Mesenchymal stem cell (in vitro differentiated cells and primary cell): ENCODE results near the gene FCGBP.
"Not testable (repeated sequence)": the region's sequence is repeated elsewhere in the genome, so short reads cannot be mapped to it uniquely, and the experiment has no call there.

ENCODE experiments used
- DNase-seq: peaks from one replicate; pipeline ENCODE4 v3.0.0-alpha.2; 2013
- H2AFZ ChIP-seq: one replicate; pipeline ENCODE4 v1.6.1; 2013; ENCODE audit warnings: low read depth, mild to moderate bottlenecking, control low read depth, inconsistent platforms, low read length, moderate library complexity
- H2AK5ac ChIP-seq: 2 replicates; pipeline ENCODE4 v1.6.1; 2013; ENCODE audit warnings: low read length, moderate library complexity, mild to moderate bottlenecking, inconsistent platforms; ENCODE audit not compliant: severe bottlenecking
- H2BK120ac ChIP-seq: one replicate; pipeline ENCODE4 v1.6.1; 2013; ENCODE audit warnings: low read depth, mild to moderate bottlenecking, inconsistent platforms, low read length, moderate library complexity
- H2BK12ac ChIP-seq, 2 experiments: one replicate each; pipeline ENCODE4 v1.6.1; 2013; ENCODE audit warnings: inconsistent platforms in 2 of 2, low read length in 2 of 2, mild to moderate bottlenecking in 2 of 2, moderate library complexity in 2 of 2, control low read depth in 1 of 2
- H2BK15ac ChIP-seq: one replicate; pipeline ENCODE4 v1.6.1; 2013; ENCODE audit warnings: mild to moderate bottlenecking, low read depth, inconsistent platforms; ENCODE audit not compliant: poor library complexity, severe bottlenecking
- H2BK5ac ChIP-seq: 2 replicates; pipeline ENCODE4 v1.6.1; 2013; ENCODE audit warnings: low read depth, mild to moderate bottlenecking, low read length, control low read depth, inconsistent platforms; ENCODE audit not compliant: poor library complexity, severe bottlenecking
- H3K14ac ChIP-seq, 2 experiments: one replicate each; pipeline ENCODE4 v1.6.1; 2013; ENCODE audit warnings: inconsistent platforms in 2 of 2, low read length in 2 of 2, control low read depth in 1 of 2, mild to moderate bottlenecking in 1 of 2, moderate library complexity in 1 of 2
- H3K18ac ChIP-seq, 2 experiments: one replicate each; pipeline ENCODE4 v1.6.1; 2013; ENCODE audit warnings: inconsistent platforms in 2 of 2, low read length in 2 of 2, control low read depth in 1 of 2, low read depth in 1 of 2, mild to moderate bottlenecking in 1 of 2
- H3K23ac ChIP-seq, 2 experiments: one replicate each; pipeline ENCODE4 v1.6.1; 2013; ENCODE audit warnings: inconsistent platforms in 2 of 2, low read length in 2 of 2, mild to moderate bottlenecking in 2 of 2, moderate library complexity in 2 of 2, control low read depth in 1 of 2
- H3K27ac ChIP-seq: 2 replicates; pipeline ENCODE4 v1.5.1; 2013; ENCODE audit warnings: mild to moderate bottlenecking, moderate library complexity, low read length, control low read depth, inconsistent platforms; ENCODE audit not compliant: poor library complexity, severe bottlenecking
- H3K27me3 ChIP-seq, 2 experiments: 2 replicates each; pipeline versions ENCODE4 v1.6.1 to v1.7.0; 2013; ENCODE audit warnings: low read length in 2 of 2, mild to moderate bottlenecking in 2 of 2, moderate library complexity in 2 of 2, control low read depth in 1 of 2, inconsistent platforms in 1 of 2; ENCODE audit not compliant: control insufficient read depth in 1 of 2, insufficient read depth in 1 of 2
- H3K36me3 ChIP-seq, 2 experiments: 2 replicates each; pipeline versions ENCODE4 v1.6.1 to v1.7.0; 2013; ENCODE audit warnings: low read length in 2 of 2, control low read depth in 1 of 2, inconsistent platforms in 1 of 2, low read depth in 1 of 2, mild to moderate bottlenecking in 1 of 2; ENCODE audit not compliant: insufficient read depth in 2 of 2, control insufficient read depth in 1 of 2
- H3K4ac ChIP-seq, 2 experiments: one replicate each; pipeline ENCODE4 v1.6.1; 2013; ENCODE audit warnings: inconsistent platforms in 2 of 2, low read length in 2 of 2, mild to moderate bottlenecking in 2 of 2, moderate library complexity in 2 of 2, control low read depth in 1 of 2, low read depth in 1 of 2
- H3K4me1 ChIP-seq: 2 replicates; pipeline ENCODE4 v1.6.1; 2013; ENCODE audit warnings: low read depth, low read length, control low read depth; ENCODE audit not compliant: control insufficient read depth, insufficient read depth
- H3K4me2 ChIP-seq: 2 replicates; pipeline ENCODE4 v1.6.1; 2013; ENCODE audit warnings: low read length, mild to moderate bottlenecking, inconsistent platforms; ENCODE audit not compliant: poor library complexity, severe bottlenecking
- H3K4me3 ChIP-seq, 2 experiments: 2 replicates each; pipeline versions ENCODE4 v1.5.1 to v1.7.0; 2013; ENCODE audit warnings: low read length in 2 of 2, mild to moderate bottlenecking in 2 of 2, control low read depth in 1 of 2, low read depth in 1 of 2; ENCODE audit not compliant: insufficient read depth in 1 of 2
- H3K79me1 ChIP-seq: replicated peaks from 2 replicates; pipeline ENCODE4 v1.6.1; 2013; ENCODE audit warnings: mild to moderate bottlenecking, control low read depth, low read length, inconsistent platforms; ENCODE audit not compliant: poor library complexity, severe bottlenecking
- H3K9ac ChIP-seq: 2 replicates; pipeline ENCODE4 v1.7.0; 2013; ENCODE audit warnings: mild to moderate bottlenecking, low read length, moderate library complexity
- H3K9me3 ChIP-seq: 2 replicates; pipeline ENCODE4 v1.7.0; 2013; ENCODE audit warnings: mild to moderate bottlenecking, low read length; ENCODE audit not compliant: control insufficient read depth
- H4K8ac ChIP-seq: one replicate; pipeline ENCODE4 v1.6.1; 2013; ENCODE audit warnings: inconsistent platforms, mild to moderate bottlenecking, low read length, moderate library complexity
- H4K91ac ChIP-seq: one replicate; pipeline ENCODE4 v1.6.1; 2013; ENCODE audit warnings: mild to moderate bottlenecking, low read length, inconsistent platforms
- WGBS: methylation state at CpG from one replicate; pipeline ENCODE4 v1.1.7; 2013; ENCODE audit warnings: mixed read lengths; 5-methylcytosine and 5-hydroxymethylcytosine counted together

The FCGBP gene

GRCh38 chr19:39892506-39892902 is 41.9 kb downstream of the FCGBP start:
- not testable (repeated sequence) for H2BK5ac ChIP-seq, H2BK120ac ChIP-seq, H3K27ac ChIP-seq, H3K4me2 ChIP-seq, H4K91ac ChIP-seq, H3K36me3 ChIP-seq, H2AFZ ChIP-seq, H3K4ac ChIP-seq, H2BK15ac ChIP-seq, H3K23ac ChIP-seq, H3K14ac ChIP-seq, H3K4me3 ChIP-seq, H3K18ac ChIP-seq, H4K8ac ChIP-seq, H2AK5ac ChIP-seq, H3K9ac ChIP-seq, H3K79me1 ChIP-seq, H3K4me1 ChIP-seq, H2BK12ac ChIP-seq, DNase-seq, H3K9me3 ChIP-seq
- H3K27me3 ChIP-seq, result peaks cover 0 to 26% of the 10 kb centered on the region in 2 experiments
- WGBS, result 81% methylated on average over 4 of the region's 5 CpGs

GRCh38 chr19:39891660-39892505 is 42.6 kb downstream of the FCGBP start:
- H3K18ac ChIP-seq, H3K4ac ChIP-seq: not testable (repeated sequence)
- 91% methylated on average over 64 of the region's 64 CpGs for WGBS

GRCh38 chr19:39890755-39891551 is 43.5 kb downstream of the FCGBP start:
- Histone ChIP-seq H3K14ac (no peak overlapping the region), H3K4me3 (no peak overlapping the region), H3K23ac (no peak overlapping the region), H2BK12ac (no peak overlapping the region), H3K27ac (no peak overlapping the region), H3K36me3 (no peaks in the 10 kb centered on the region), H2BK15ac (no peak overlapping the region), H3K4me1 (peaks cover 6% of the 10 kb centered on the region), H2AFZ (no peak overlapping the region), H3K9me3 (no peaks in the 10 kb centered on the region), H3K18ac (no peak overlapping the region), H2AK5ac (no peak overlapping the region), H4K91ac (no peak overlapping the region), H2BK5ac (no peak overlapping the region), H3K4ac (no peak overlapping the region), H4K8ac (no peak overlapping the region), H2BK120ac (no peak overlapping the region), H3K4me2 (no peak overlapping the region), H3K79me1 (no peaks in the 10 kb centered on the region), H3K9ac (no peak overlapping the region), H3K27me3 (peaks cover 0 to 26% of the 10 kb centered on the region in 2 experiments)
- WGBS, result 87% methylated on average over 17 of the region's 17 CpGs
- DNase-seq, result no peak

More at GRCh38 chr19:39891660-39892505, 42.6 kb downstream of the FCGBP start:
- not testable (repeated sequence) for H3K9me3 ChIP-seq, H4K8ac ChIP-seq, H3K9ac ChIP-seq, H2BK12ac ChIP-seq, H2AK5ac ChIP-seq, H2BK120ac ChIP-seq, H3K27ac ChIP-seq, H2BK5ac ChIP-seq, DNase-seq, H3K4me3 ChIP-seq, H3K36me3 ChIP-seq, H4K91ac ChIP-seq, H3K14ac ChIP-seq, H3K23ac ChIP-seq, H2BK15ac ChIP-seq, H3K4me1 ChIP-seq, H3K79me1 ChIP-seq, H3K4me2 ChIP-seq, H2AFZ ChIP-seq
- H3K27me3 ChIP-seq, result peaks cover 0 to 26% of the 10 kb centered on the region in 2 experiments
